Smooth muscle cell (in vitro differentiated cells): ENCODE results near the gene SLC38A3. TPM values are rescaled to one million over a fixed set of nuclear protein-coding genes. Genes with fewer than 3 reads are reported as not detected.
"Not testable (repeated sequence)": the region's sequence is repeated elsewhere in the genome, so short reads cannot be mapped to it uniquely, and the experiment has no call there.

Source experiments
- DNase-seq: peaks from one replicate; lab custom pipeline; 2025; ENCODE audit not compliant: unreplicated experiment; lab: John Stamatoyannopoulos, UW
- H2AFZ ChIP-seq: fragments of 200-600 bp; sonication (generic); 2 replicates; pipeline ENCODE4 v1.6.0; 2016; ENCODE audit warnings: antibody characterized with exemption, low read depth, mild to moderate bottlenecking
- H3F3A ChIP-seq: fragments of 200-600 bp; sonication (generic); 2 replicates; pipeline ENCODE4 v1.6.0; 2017; ENCODE audit warnings: antibody characterized with exemption, low read depth
- H3K27ac ChIP-seq: fragments of 200-600 bp; sonication (generic); 2 replicates; pipeline ENCODE4 v1.5.1; 2016; ENCODE audit warnings: low read depth, mild to moderate bottlenecking
- H3K27me3 ChIP-seq: fragments of 200-600 bp; sonication (generic); 2 replicates; pipeline ENCODE4 v1.6.1; 2016; ENCODE audit warnings: low read depth, mild to moderate bottlenecking
- H3K36me3 ChIP-seq: fragments of 200-600 bp; sonication (generic); 2 replicates; pipeline ENCODE4 v1.5.1; 2016; ENCODE audit warnings: low read depth
- H3K4me1 ChIP-seq: fragments of 200-600 bp; sonication (generic); 2 replicates; pipeline ENCODE4 v1.5.1; 2016; ENCODE audit warnings: low read depth
- H3K4me2 ChIP-seq: fragments of 200-600 bp; sonication (generic); 2 replicates; pipeline ENCODE4 v1.6.0; 2016; ENCODE audit warnings: mild to moderate bottlenecking
- H3K4me3 ChIP-seq: fragments of 200-600 bp; sonication (generic); 2 replicates; pipeline ENCODE4 v1.5.1; 2016; ENCODE audit warnings: mild to moderate bottlenecking
- H3K79me2 ChIP-seq: fragments of 200-600 bp; sonication (generic); 2 replicates; pipeline ENCODE4 v1.6.0; 2016; ENCODE audit warnings: low read depth, mild to moderate bottlenecking
- H3K9ac ChIP-seq: fragments of 200-600 bp; sonication (generic); 2 replicates; pipeline ENCODE4 v1.6.0; 2016; ENCODE audit warnings: low read depth
- H3K9me3 ChIP-seq: fragments of 200-600 bp; sonication (generic); replicated peaks from 2 replicates; pipeline ENCODE4 v1.5.1; 2016; ENCODE audit warnings: low read depth
- H4K20me1 ChIP-seq: fragments of 200-600 bp; sonication (generic); 2 replicates; pipeline ENCODE4 v1.6.0; 2016; ENCODE audit warnings: low read depth
- WGBS: methylation state at CpG from one replicate; pipeline ENCODE4 v1.1.7; 2016; ENCODE audit warnings: low lambda C conversion rate; 5-methylcytosine and 5-hydroxymethylcytosine counted together
- polyA plus RNA-seq: library from polyadenylated mRNA; unstranded; fragments of >200 nt; fragmentation: Nextera tagmentation; extraction: Ambion mirVana; gene quantifications from 2 replicates; pipeline ENCODE4 v1.2.1, GENCODE V29; 2016
- total RNA-seq: library from RNA; depleted of rRNA; stranded (reverse); fragments of >200 nt; gene quantifications from 2 replicates; pipeline ENCODE4 v1.2.3, GENCODE V29; 2014
- TF ChIP-seq, protein P1 (sequence below): fragments of 200-600 bp; sonication (generic); IDR thresholded peaks from 2 replicates; pipeline ENCODE4 v1.5.1; 2017; ENCODE audit warnings: borderline replicate concordance, mild to moderate bottlenecking, antibody characterized with exemption; ENCODE audit not compliant: insufficient read depth, poor library complexity, severe bottlenecking

Gene SLC38A3
- total and polyA plus RNA-seq, 2 experiments from 2014 or later = 0.58 to 3.5 TPM

DNA sequence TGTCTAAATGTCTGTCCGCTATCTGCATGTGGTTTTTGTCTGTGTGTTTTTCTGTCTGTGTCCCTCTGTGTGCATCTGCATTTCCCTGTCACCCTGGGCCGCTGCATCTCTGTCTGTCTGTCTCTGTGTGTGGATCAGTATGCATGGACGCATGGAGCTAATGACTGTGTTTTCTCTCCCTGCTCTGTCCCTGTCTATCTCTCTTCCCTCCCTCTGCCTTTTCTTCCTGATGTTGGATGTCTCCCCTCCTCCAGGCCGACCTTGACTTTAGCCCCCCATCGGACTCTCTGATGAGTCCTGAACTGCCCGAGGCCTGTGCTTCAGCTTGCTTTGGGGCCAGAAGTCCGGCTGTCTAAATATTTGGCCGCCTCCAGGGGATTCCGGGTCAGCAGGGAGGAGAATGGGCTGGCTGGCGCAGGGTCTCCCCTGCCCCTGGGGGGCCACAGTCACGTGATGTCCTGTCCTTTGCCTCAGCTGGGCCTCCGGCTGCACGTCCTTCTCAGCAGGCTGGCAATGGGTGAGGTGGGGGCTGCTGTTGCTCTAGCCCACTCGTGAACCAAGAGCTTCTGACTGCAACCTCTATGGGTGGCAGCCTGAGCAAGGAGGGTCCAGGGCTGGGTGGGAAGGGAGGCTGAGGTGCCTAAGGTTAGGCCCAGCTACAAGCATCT lies 3.7 kb downstream of the SLC38A3 start:
- Histone ChIP-seq H3K9me3 (no peaks in the 10 kb centered on the region), H3K36me3 (no peaks in the 10 kb centered on the region), H3F3A (no peaks in the 10 kb centered on the region), H3K27ac (no peak overlapping the region), H3K9ac (no peak overlapping the region), H4K20me1 (no peaks in the 10 kb centered on the region), H3K4me1 (peaks cover 9% of the 10 kb centered on the region), H3K4me3 (no peak overlapping the region), H3K79me2 (no peaks in the 10 kb centered on the region), H3K4me2 (no peak overlapping the region), H2AFZ (no peak overlapping the region), H3K27me3 (peaks cover 13% of the 10 kb centered on the region)
- TF ChIP-seq, protein P1, sequence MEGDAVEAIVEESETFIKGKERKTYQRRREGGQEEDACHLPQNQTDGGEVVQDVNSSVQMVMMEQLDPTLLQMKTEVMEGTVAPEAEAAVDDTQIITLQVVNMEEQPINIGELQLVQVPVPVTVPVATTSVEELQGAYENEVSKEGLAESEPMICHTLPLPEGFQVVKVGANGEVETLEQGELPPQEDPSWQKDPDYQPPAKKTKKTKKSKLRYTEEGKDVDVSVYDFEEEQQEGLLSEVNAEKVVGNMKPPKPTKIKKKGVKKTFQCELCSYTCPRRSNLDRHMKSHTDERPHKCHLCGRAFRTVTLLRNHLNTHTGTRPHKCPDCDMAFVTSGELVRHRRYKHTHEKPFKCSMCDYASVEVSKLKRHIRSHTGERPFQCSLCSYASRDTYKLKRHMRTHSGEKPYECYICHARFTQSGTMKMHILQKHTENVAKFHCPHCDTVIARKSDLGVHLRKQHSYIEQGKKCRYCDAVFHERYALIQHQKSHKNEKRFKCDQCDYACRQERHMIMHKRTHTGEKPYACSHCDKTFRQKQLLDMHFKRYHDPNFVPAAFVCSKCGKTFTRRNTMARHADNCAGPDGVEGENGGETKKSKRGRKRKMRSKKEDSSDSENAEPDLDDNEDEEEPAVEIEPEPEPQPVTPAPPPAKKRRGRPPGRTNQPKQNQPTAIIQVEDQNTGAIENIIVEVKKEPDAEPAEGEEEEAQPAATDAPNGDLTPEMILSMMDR = no peak
- 83% methylated on average over 14 of the region's 14 CpGs for WGBS
- no peak for DNase-seq

DNA sequence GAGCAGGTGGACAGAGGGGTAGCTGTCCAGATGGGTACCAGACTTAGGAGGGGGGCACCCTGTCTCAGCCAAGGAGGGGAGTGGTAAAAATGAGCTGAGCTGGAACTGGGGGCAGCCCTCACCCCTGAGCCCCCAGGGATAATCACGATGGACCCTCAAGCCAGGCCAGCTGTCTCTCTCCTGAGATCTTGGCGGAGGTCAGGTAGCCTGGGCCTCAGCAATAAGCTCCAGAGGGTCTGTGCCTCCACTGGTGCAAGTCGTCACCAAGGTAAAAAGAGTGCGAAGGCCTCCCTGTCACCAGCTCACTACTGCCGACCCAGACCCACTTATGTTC lies 5.1 kb downstream of the SLC38A3 start:
- TF ChIP-seq, protein P1 = no peak
- DNase-seq = no peak
- no peaks in the 10 kb centered on the region for H3K79me2 ChIP-seq
- H2AFZ ChIP-seq = no peak overlapping the region
- no peak overlapping the region for H3K4me2 ChIP-seq
- no peaks in the 10 kb centered on the region for H4K20me1 ChIP-seq
- H3K9me3 ChIP-seq = no peaks in the 10 kb centered on the region
- peaks cover 6% of the 10 kb centered on the region for H3K4me1 ChIP-seq
- no peaks in the 10 kb centered on the region for H3F3A ChIP-seq
- no peak overlapping the region for H3K4me3 ChIP-seq
- H3K27me3 ChIP-seq = peaks cover 13% of the 10 kb centered on the region
- H3K9ac ChIP-seq = no peak overlapping the region
- H3K36me3 ChIP-seq = no peaks in the 10 kb centered on the region
- WGBS = 91% methylated on average over 5 of the region's 5 CpGs
- no peak overlapping the region for H3K27ac ChIP-seq

DNA sequence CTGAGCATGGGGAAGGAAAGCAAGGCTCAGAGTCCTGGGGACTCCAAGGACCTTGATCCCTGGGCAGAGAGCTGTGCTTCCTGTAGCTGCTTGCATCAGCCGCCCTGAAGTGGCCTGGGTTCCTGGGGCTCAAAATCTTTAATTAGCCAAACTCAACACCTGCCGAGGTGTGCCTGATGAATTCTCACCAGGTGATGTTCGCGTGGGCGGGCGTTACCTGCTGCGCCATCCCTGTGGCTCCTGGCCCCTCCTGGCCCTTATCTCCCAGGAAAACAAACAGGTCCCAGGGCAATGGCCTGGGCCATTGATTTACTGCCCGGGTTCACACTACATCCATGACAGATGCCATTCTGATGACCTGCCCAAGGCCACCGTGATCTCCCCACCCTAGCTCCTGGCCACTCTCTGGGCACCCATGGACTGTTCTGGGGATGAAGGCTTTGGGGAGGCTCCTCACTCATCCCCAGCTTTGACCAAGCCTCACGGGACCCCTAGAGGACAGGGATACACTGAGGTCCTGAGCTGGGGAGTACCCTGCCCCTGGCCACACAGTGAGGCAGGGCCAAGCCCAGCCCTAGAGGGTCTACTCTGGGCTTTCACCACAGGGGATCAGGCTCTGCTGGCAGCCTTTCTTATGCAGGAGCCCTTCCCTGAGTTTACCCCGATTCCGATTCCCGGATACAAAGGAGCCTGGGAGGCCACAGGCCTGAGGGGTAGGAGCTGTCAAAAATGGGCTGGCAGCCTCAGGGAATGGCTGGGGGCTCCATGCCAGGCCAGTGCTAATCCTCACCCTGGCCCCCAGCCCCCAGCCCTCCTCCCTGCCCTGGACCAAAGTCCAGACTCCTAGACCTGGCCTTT lies 5.7 kb downstream of the SLC38A3 start:
- Histone ChIP-seq H3K79me2 (no peaks in the 10 kb centered on the region), H3K4me2 (no peak overlapping the region), H4K20me1 (no peaks in the 10 kb centered on the region), H3K9me3 (no peaks in the 10 kb centered on the region), H3K27ac (no peak overlapping the region), H3K4me3 (no peak overlapping the region), H3K4me1 (peaks cover 3% of the 10 kb centered on the region), H3K9ac (no peak overlapping the region), H3K36me3 (no peaks in the 10 kb centered on the region), H3K27me3 (peaks cover 7% of the 10 kb centered on the region), H3F3A (no peaks in the 10 kb centered on the region), H2AFZ (no peak overlapping the region)
- WGBS = 88% methylated on average over 13 of the region's 13 CpGs
- DNase-seq = no peak
- TF ChIP-seq, protein P1 = no peak

DNA sequence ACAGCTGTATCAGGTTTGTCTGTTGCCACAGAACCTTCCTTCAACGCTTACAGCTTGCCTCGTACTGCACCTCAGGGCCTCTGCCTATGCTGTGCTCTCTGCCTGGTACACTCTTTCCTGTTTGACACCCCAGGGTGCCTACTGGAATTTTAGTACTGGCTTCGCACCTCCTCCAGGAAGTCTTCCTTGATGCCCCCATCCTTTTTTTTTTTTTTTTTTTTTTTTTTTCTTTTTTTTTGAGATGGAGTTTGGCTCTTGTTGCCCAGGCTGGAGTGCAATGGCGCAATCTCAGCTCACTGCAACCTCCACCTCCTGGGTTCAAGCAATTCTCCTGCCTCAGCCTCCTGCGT lies 6.3 kb downstream of the SLC38A3 start:
- not testable (repeated sequence) for H3K9me3 ChIP-seq, H3K9ac ChIP-seq, H3K27me3 ChIP-seq, H3F3A ChIP-seq, H3K27ac ChIP-seq, H3K4me2 ChIP-seq, H3K4me3 ChIP-seq, H3K79me2 ChIP-seq, H3K36me3 ChIP-seq, H2AFZ ChIP-seq, DNase-seq, H3K4me1 ChIP-seq, H4K20me1 ChIP-seq
- WGBS = 90% methylated on average over 5 of the region's 5 CpGs
